Measurements from ENCODE around the gene MGLL. TPM values are rescaled to one million over a fixed set of nuclear protein-coding genes. Genes with fewer than 3 reads are reported as not detected.

The MGLL gene
- total RNA-seq, 1 donor from 2014 or later = 10.3 TPM

- no peak for DNase-seq
- Mint-ChIP-seq H3K27me3 (ENCODE audit: unreplicated experiment) (peaks cover 14% of the 10 kb centered on the region), H3K27ac (ENCODE audit: unreplicated experiment) (no peak overlapping the region)
Measured at GRCh38 chr3:127772827-127773751, 49.2 kb downstream of the MGLL start.

GRCh38 chr3:127772273-127772672, 50.0 kb downstream of the MGLL start:
- Mint-ChIP-seq H3K4me3 (ENCODE audit: unreplicated experiment) (no peak overlapping the region), H3K36me3 (ENCODE audit: unreplicated experiment) (peaks cover 22% of the 10 kb centered on the region), H3K9me3 (ENCODE audit: unreplicated experiment) (peaks cover 22% of the 10 kb centered on the region), H3K27me3 (ENCODE audit: unreplicated experiment) (peaks cover 11% of the 10 kb centered on the region), H3K27ac (ENCODE audit: unreplicated experiment) (no peak overlapping the region), H3K4me1 (ENCODE audit: low read depth, unreplicated experiment) (peaks cover 25% of the 10 kb centered on the region)
- TF ChIP-seq CTCF (IDR thresholded peaks at IDR 0.05; ENCODE audit: partially characterized antibody, unreplicated experiment) = no peak
- DNase-seq = no peak

More at GRCh38 chr3:127772827-127773751, 49.2 kb downstream of the MGLL start:
- Mint-ChIP-seq H3K4me3 (ENCODE audit: unreplicated experiment) (no peak overlapping the region), H3K9me3 (ENCODE audit: unreplicated experiment) (peaks cover 20% of the 10 kb centered on the region), H3K36me3 (ENCODE audit: unreplicated experiment) (peaks cover 22% of the 10 kb centered on the region), H3K4me1 (ENCODE audit: low read depth, unreplicated experiment) (peaks cover 25% of the 10 kb centered on the region)
- no peak for TF ChIP-seq CTCF (IDR thresholded peaks at IDR 0.05; ENCODE audit: partially characterized antibody, unreplicated experiment)

GRCh38 chr3:127771746-127772145, 50.6 kb downstream of the MGLL start:
- Mint-ChIP-seq H3K4me3 (ENCODE audit: unreplicated experiment) (no peak overlapping the region), H3K36me3 (ENCODE audit: unreplicated experiment) (peaks cover 17% of the 10 kb centered on the region), H3K4me1 (ENCODE audit: low read depth, unreplicated experiment) (peaks cover 24% of the 10 kb centered on the region), H3K9me3 (ENCODE audit: unreplicated experiment) (peaks cover 22% of the 10 kb centered on the region), H3K27me3 (ENCODE audit: unreplicated experiment) (peaks cover 11% of the 10 kb centered on the region), H3K27ac (ENCODE audit: unreplicated experiment) (no peak overlapping the region)
- no peak for DNase-seq
- TF ChIP-seq CTCF (IDR thresholded peaks at IDR 0.05; ENCODE audit: partially characterized antibody, unreplicated experiment) = no peak

GRCh38 chr3:127770671-127771355, 51.5 kb downstream of the MGLL start:
- Mint-ChIP-seq H3K4me3 (ENCODE audit: unreplicated experiment) (no peak overlapping the region), H3K4me1 (ENCODE audit: low read depth, unreplicated experiment) (peaks cover 16% of the 10 kb centered on the region), H3K36me3 (ENCODE audit: unreplicated experiment) (peaks cover 16% of the 10 kb centered on the region), H3K9me3 (ENCODE audit: unreplicated experiment) (peaks cover 18% of the 10 kb centered on the region), H3K27ac (ENCODE audit: unreplicated experiment) (no peak overlapping the region), H3K27me3 (ENCODE audit: unreplicated experiment) (peaks cover 5% of the 10 kb centered on the region)
- TF ChIP-seq CTCF (IDR thresholded peaks at IDR 0.05; ENCODE audit: partially characterized antibody, unreplicated experiment) = no peak
- no peak for DNase-seq

All from glutamatergic neuron (in vitro differentiated cells).